EH (cell line): ENCODE data around the gene SERPIND1.
"Not testable (repeated sequence)": the region's sequence is repeated elsewhere in the genome, so short reads cannot be mapped to it uniquely, and the experiment has no call there.

Source experiments
- DNase-seq: peaks from one replicate; pipeline ENCODE4 v3.0.0-alpha.2; 2015; ENCODE audit warnings: low read depth

The SERPIND1 gene

DNA sequence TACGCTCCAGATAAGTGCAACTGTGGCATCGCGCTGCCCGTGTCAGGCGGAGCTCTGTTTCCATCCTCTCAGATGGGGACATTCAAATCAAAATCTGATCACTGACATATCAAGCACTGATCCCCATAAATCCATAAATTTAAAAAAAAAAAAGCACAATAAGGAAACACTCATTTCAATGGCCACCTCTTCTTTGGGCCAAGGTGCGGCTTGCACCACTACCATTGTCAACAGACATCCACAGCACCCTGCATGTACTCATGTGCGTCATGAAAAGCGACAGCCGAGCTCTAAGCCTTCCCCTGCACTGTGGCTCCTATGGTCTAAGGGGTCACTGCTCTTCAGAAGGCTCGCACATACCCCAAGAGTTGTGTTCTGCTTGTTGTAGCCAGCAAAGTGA is 26.7 kb upstream of the SERPIND1 start:
- DNase-seq, result no peak

- DNase-seq, result no peak
Observed at GRCh38 chr22:20748082-20748481, 25.8 kb upstream of the SERPIND1 start.

DNA sequence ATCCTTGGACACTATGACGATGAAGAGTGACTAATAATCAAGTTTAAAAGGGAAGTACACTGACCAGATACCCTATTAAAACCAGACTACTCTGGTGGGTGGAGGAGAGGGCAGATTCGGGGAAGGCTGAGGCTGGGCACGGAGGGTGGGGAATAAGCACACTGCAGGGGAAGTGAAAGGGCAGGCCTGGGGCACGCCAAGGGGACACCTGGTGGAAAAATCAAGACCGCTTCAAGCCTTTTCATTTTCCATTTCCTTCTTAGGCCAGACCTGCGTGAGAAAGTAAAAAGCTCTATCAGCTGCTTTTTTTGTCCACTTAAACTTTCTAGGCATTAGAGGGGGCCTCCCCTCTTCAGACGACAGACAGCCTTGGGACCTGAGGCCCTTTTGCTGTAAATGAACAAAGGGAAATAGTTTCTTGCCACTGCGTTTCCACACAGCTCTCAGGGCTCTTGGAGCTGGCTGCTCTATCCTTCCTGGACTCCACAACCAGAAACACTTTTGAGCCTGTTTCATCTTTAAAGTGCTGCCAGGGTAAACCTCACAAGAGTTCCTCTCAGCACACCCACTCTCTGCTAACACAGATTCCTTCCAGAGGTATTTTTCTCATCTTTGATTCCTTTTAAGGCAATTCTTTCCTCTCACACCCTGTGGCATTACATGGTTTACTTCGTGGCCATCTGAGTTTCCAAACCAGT is 25.0 kb upstream of the SERPIND1 start:
- peak; percentile 25 for DNase-seq

DNA sequence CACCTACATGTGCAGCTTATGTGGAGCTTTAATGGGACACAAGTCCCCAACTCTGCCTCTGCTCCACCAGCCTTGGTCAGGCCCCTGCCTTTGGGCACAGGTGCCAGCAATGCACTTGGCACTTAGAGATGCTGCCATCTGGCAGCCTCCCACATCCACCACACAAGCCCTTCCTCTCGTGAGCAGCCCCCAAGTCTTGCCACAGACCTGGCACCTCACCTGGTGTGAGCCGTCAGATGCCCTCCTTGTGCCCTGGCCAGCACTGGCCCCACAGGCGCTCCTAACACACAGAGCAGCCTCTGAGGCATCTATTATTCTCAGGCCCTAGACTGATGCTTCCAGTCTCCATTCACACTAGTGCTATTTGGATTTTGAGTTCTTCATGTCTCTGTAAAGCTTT is 24.5 kb upstream of the SERPIND1 start:
- DNase-seq, result no peak

DNA sequence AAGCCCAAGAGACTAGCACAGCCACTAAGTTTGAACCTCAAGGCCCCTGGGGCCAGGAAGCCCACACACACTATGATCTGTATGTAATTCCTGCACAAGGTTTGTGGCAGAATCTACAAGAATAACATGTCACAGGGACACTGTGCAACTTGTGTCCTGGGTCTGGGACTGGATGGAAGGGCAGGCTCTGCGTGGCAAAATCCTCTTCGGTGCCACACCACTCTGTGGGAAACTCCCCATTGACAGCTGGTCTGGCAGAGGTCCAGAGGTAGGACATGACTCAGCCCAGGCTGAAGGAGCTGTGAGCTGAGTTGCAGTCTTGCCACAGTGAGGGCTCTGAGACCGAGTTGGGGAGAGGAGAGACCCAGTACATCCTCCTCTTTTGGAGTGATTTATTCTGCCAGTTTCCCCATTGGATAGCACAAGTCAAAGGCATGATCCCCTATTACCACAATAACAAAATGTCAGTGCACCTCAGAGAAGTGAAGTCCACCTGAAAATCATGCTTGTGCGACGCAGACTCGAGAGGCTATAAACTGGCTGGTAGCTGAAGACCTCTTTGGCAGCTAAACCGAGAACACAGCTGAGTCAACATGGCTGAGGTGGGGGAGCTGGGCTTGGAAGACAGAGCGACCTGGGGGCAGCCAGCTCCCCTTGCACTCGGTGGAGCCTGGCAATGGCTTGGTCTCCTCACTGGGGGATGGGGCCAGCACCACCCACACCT is 23.3 kb upstream of the SERPIND1 start:
- DNase-seq, result peak; percentile 88

- DNase-seq, result no peak
Observed at GRCh38 chr22:20751185-20751851, 22.6 kb upstream of the SERPIND1 start.

DNA sequence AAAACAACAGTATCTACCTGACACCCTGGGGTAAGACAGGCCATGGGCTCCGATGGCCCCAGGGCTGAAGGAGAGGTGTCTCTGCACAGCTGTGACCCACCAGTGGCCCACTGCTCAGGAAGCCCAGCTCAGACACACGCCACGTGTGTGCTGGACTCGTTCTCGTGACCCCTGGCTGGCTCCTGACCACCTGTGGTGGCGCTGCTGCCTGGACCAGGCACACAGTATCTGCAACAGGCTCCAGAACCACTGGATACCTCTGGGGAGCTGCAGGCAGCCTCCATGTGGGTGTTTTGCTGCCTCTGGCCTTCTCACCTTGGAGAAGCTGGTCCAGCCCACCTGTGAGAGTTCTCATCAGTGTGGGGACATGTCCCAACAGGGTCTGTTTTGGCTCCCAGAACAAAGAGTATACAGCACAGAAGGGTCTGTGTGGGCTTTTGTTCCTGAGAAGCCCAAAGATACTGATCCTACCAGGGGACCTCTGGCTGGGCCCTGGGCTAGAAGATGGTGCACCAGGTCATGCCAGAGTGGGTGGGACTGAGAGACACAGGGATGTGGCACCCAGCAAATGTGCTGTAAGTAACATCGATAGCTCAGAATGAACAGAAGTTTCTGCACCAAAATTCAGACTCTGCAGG is 21.7 kb upstream of the SERPIND1 start:
- DNase-seq, result no peak

GRCh38 chr22:20752873-20753272 is 21.0 kb upstream of the SERPIND1 start:
- no peak for DNase-seq

GRCh38 chr22:20756846-20757245 is 17.1 kb upstream of the SERPIND1 start:
- no peak for DNase-seq

GRCh38 chr22:20758688-20759087 is 15.2 kb upstream of the SERPIND1 start:
- DNase-seq, result no peak

- DNase-seq, result no peak
Observed at GRCh38 chr22:20760084-20760483, 13.8 kb upstream of the SERPIND1 start.

DNA sequence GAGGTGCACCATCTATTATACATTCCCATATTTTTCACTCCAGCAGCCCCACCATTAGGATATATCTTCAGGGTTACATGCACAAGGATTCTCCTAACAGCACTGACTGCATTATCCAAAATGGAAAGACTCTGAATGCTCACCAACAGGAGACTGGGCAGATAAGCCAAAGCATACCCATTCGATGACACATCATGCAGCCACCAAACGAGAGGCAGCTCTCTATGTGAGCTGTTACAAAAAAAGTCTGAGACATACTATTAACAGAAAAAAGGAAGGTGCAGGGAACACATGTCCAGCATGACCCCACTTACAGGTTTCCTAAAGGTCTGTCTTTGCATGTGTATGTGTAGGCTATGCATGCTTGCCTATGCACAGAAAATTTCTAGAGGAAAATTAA is 12.4 kb upstream of the SERPIND1 start:
- DNase-seq, result peak; percentile 57

DNA sequence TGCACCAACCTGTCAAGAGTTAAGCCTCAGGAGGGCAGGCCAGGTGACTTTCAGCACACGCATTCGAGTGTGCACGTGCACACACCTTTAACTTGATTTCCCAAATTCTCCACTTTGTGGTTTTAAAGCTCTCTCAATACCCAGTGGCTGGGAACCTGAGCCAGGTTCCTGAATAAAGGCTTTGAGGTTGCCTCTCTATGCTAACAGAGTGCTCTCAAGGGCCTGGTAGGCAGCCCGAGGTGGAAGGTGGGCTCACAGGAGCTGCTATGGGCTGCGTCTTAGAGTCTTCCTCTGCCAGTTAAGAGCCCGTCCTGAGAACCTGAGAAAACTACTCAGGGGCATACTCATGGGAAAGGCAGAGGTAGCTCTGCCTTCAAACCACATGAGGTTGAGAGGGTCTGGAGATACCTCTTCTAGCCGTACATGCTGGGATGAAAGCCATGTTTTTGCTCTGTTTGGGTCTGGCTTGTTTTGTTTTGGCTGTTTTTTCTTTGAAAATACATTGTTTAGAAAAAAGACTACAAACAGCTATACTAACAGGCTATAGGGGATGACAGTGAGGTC is 11.6 kb upstream of the SERPIND1 start:
- DNase-seq, result no peak

DNA sequence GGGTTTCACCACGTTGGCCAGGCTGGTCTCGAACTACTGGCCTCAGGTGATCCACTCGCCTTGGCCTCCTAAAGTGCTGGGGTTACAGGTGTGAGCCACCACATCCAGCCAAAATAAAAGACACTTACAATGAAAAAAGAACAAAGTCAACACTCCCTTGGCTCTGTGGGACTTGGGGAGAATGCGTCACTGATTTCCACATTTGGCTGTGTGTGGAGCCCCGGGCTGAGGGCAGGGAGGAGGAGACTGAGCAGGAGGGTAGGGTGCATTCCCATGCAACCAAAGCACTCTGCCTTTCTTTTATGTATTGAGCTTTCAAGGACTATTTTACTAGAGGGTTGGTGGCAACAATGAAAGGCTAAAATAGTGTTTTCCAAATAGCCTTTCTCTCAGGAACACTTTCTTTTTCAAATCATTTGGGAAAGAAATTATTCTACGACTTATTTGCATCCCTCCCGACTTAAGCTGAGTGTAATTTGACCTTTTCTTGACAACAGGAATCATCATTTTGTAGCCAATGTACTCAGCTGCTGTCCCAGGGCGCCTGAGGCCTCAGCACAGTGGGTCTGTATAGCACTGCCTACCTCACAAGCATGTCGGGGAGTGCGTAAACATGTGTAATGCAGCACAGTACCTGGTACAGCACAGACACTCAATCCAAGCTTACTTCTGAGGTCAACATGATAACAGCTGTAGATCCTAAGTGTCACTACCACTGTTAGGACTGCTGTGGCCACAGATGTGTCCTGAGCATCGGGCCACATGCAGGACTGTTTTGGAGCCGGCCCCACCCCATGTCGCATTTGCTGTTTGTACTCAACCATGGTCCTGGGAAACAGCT is 10.1 kb upstream of the SERPIND1 start:
- no peak for DNase-seq

GRCh38 chr22:20764471-20764720 is 9.5 kb upstream of the SERPIND1 start:
- no peak for DNase-seq

DNA sequence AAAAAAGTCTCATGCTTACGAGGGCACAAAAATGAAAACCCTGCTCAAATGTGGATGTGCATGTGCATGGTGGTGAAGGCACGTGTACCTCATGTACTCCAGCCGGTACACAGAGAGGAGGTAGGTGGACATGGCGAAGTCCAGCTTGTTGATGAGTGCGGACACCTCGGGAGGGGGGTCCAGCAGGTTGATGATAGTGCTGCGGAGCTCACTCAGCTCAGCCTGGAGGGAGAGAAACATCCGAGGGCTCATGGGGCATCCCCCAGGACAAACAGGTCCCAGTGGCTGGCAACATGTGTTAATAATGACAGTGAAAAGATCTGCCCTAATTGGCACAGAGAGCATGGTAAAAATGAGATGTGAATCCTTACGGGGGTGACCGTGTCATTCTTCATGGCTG is 9.2 kb upstream of the SERPIND1 start:
- DNase-seq, result no peak

DNA sequence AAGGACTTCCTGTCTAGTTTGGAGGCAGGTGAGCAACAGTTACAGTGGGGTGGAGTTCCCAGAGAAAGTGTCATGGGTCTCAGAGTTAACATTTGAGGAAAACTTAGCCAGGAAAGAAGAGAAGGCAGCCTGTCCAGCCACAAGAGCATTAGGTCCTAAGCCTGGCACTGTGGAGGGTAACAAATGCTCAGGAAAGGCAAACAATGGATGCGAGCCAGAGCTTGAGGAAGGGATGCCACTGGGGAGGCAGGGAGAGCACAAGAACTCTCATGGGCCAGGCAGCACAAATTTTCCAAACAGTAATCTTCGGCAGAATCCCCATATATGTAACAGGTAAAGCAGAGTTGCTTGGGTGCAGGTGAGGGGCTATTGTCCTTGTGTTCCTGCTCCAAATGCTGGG is 8.0 kb upstream of the SERPIND1 start:
- DNase-seq, result no peak

DNA sequence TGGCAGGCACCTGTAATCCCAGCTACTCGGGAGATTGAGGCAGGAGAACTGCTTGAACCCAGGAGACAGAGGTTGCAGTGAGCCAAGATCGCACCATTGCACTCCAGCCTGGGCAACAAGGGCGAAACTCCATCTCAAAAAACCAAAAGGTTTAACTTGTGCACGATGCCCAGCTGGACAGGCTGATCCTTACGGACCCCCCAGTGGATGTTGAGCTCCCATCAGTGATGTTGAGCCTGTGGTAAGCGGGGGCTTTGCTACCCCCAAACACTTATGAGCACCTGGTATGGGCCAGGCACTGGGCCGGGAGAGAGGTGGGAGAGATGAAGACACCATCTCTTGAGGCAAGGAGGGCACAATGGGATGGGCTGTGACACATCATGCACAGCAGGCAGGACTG is 7.4 kb upstream of the SERPIND1 start:
- no peak for DNase-seq

DNA sequence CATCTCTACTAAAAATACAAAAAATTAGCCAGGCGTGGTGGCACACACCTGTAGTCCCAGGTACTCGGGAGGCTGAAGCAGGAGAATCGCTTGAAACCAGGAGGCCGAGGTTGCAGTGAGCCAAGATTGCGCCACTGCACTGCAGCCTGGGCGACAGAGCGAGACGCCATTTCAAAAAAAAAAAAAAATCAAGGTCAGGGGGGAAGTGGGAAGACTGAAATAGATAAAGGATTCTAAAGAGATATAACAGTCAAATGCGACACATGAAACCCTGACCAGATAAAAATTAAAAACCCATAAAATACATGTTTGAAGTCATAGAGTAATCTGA is 4.5 kb upstream of the SERPIND1 start:
- DNase-seq, result not testable (repeated sequence)

DNA sequence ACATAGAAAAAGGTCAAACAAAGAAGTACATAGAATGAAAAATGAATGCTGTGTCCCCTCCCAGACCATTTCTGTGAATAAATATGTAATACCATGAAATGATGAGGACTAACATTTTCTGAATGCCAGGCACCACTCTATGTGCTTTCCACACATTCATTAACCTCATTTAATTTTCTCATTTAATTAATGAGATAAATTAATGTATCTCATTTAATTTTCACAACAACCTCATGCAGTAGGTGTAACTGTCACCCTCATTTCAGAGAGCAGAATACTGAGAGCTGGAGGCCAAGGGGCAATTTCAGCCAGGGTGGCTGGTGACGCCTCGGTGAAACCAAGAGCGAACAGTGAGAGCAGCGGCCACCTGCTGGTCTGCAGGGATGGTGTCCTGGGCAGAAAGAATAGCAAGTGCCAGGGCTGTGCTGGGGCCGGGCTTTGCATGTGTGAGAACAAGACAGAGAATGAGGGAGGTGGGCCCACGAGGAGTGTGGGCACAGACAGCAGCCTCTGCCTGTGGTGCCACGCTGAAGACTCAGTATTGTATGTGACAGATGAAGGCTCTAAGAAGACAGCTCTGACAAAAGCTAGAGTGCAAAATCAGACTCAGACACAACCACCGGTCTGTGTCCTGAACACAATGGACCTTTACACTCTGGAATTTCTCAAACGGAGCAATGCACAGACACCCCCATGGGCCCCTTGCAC is 1.8 kb upstream of the SERPIND1 start:
- no peak for DNase-seq

DNA sequence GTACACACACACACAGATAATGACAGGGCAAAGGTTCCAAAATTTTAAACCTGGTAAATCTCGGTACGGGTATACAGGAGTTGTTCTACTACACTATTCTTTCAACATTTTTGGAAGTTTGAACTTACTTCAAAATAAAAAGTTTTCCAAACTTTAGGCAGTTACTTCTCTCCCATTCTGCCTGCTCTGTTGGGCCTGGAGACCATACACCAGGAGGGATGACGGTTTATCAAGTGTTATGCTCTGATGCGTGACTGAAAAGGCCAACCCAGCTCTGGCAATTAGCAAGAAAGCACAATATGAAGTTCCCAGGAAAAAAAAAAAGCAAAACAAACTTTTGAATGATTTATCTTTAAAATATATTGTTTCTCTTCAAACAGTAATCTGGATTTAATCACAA is 969 bp downstream of the SERPIND1 start:
- no peak for DNase-seq
